ENCODE data around the gene PTX4.

The PTX4 gene

GRCh38 chr16:1460602-1461138 lies 28.1 kb downstream of the PTX4 start:
- TF ChIP-seq CTCF (IDR thresholded peaks at IDR 0.05) = no peak
- Histone ChIP-seq H3K4me3 (no peak overlapping the region), H3K27ac (no peak overlapping the region)
- no peak for DNase-seq (ENCODE audit: low spot score)

GRCh38 chr16:1459967-1460366 lies 28.8 kb downstream of the PTX4 start:
- no peak for TF ChIP-seq CTCF (IDR thresholded peaks at IDR 0.05)
- H3K27ac ChIP-seq = no peak overlapping the region
- no peak overlapping the region for H3K4me3 ChIP-seq
- no peak for DNase-seq (ENCODE audit: low spot score)

GRCh38 chr16:1458977-1459341 lies 29.8 kb downstream of the PTX4 start:
- Histone ChIP-seq H3K27ac (no peak overlapping the region), H3K4me3 (no peak overlapping the region)
- TF ChIP-seq CTCF (IDR thresholded peaks at IDR 0.05) = no peak
- no peak for DNase-seq (ENCODE audit: low spot score)

- no peak overlapping the region for H3K27ac ChIP-seq
- no peak for TF ChIP-seq CTCF (IDR thresholded peaks at IDR 0.05)
- DNase-seq (ENCODE audit: low spot score) = no peak
- no peak overlapping the region for H3K4me3 ChIP-seq
Measured at GRCh38 chr16:1458336-1458976, 30.3 kb downstream of the PTX4 start.

GRCh38 chr16:1457489-1458245 lies 31.1 kb downstream of the PTX4 start:
- Histone ChIP-seq H3K4me3 (no peak overlapping the region), H3K27ac (no peak overlapping the region)
- DNase-seq (ENCODE audit: low spot score) = no peak
- TF ChIP-seq CTCF (IDR thresholded peaks at IDR 0.05) = no peak

GRCh38 chr16:1456951-1457350 lies 31.8 kb downstream of the PTX4 start:
- Histone ChIP-seq H3K27ac (no peak overlapping the region), H3K4me3 (no peak overlapping the region)
- TF ChIP-seq CTCF (IDR thresholded peaks at IDR 0.05) = no peak
- no peak for DNase-seq (ENCODE audit: low spot score)

All from coronary artery (tissue), 2 donors.